Stimulated activated naive CD8-positive, alpha-beta T cell treated with anti-CD3 and anti-CD28 coated beads, Interleukin-15, Interleukin-2, amounts not matched to agents 100 ng/mL and 50 ng/mL, for 24 hours (primary cell): ENCODE measurements around the gene HOMER3.

Experiments
- H3K27ac Mint-ChIP-seq: one replicate; pipeline ENCODE4 v1.8.0; 2021; ENCODE audit warnings: mild to moderate bottlenecking, mixed read lengths
- H3K27me3 Mint-ChIP-seq: one replicate; pipeline ENCODE4 v1.8.0; 2021; ENCODE audit warnings: mixed read lengths
- H3K36me3 Mint-ChIP-seq: one replicate; pipeline ENCODE4 v1.8.0; 2021; ENCODE audit warnings: low read depth, mixed read lengths
- H3K4me1 Mint-ChIP-seq: one replicate; pipeline ENCODE4 v1.8.0; 2021; ENCODE audit warnings: low read depth, mixed read lengths
- H3K4me3 Mint-ChIP-seq: one replicate; pipeline ENCODE4 v1.8.0; 2021; ENCODE audit warnings: mild to moderate bottlenecking, mixed read lengths
- H3K9me3 Mint-ChIP-seq: one replicate; pipeline ENCODE4 v1.8.0; 2021; ENCODE audit warnings: mixed read lengths

Gene HOMER3

GRCh38 chr19:18895038-18895823 is 45.8 kb downstream of the HOMER3 start:
- H3K27ac Mint-ChIP-seq, result no peak overlapping the region

GRCh38 chr19:18894254-18895037 is 46.6 kb downstream of the HOMER3 start:
- Mint-ChIP-seq H3K27ac (no peak overlapping the region), H3K4me1 (peaks cover 9% of the 10 kb centered on the region), H3K27me3 (peaks cover 23% of the 10 kb centered on the region), H3K36me3 (no peaks in the 10 kb centered on the region), H3K4me3 (no peak overlapping the region), H3K9me3 (no peaks in the 10 kb centered on the region)

More at GRCh38 chr19:18895038-18895823, 45.8 kb downstream of the HOMER3 start:
- H3K4me3 Mint-ChIP-seq, result no peak overlapping the region
- H3K4me1 Mint-ChIP-seq, result peaks cover 9% of the 10 kb centered on the region
- peaks cover 23% of the 10 kb centered on the region for H3K27me3 Mint-ChIP-seq
- H3K36me3 Mint-ChIP-seq, result no peaks in the 10 kb centered on the region
- H3K9me3 Mint-ChIP-seq, result no peaks in the 10 kb centered on the region

GRCh38 chr19:18893587-18894253 is 47.3 kb downstream of the HOMER3 start:
- Mint-ChIP-seq H3K4me3 (no peak overlapping the region), H3K27me3 (peaks cover 26% of the 10 kb centered on the region), H3K27ac (no peak overlapping the region), H3K36me3 (no peaks in the 10 kb centered on the region), H3K4me1 (peaks cover 9% of the 10 kb centered on the region), H3K9me3 (no peaks in the 10 kb centered on the region)

GRCh38 chr19:18889949-18890745 is 50.9 kb downstream of the HOMER3 start:
- H3K9me3 Mint-ChIP-seq, result no peaks in the 10 kb centered on the region
- no peak overlapping the region for H3K27ac Mint-ChIP-seq
- H3K27me3 Mint-ChIP-seq, result peaks cover 11% of the 10 kb centered on the region
- no peaks in the 10 kb centered on the region for H3K36me3 Mint-ChIP-seq
- H3K4me3 Mint-ChIP-seq, result no peak overlapping the region
- H3K4me1 Mint-ChIP-seq, result peaks cover 3% of the 10 kb centered on the region

- Mint-ChIP-seq H3K36me3 (no peaks in the 10 kb centered on the region), H3K4me3 (no peak overlapping the region), H3K9me3 (no peaks in the 10 kb centered on the region), H3K27ac (no peak overlapping the region), H3K27me3 (peaks cover 3% of the 10 kb centered on the region), H3K4me1 (no peaks in the 10 kb centered on the region)
Observed at GRCh38 chr19:18886972-18887371, 54.0 kb downstream of the HOMER3 start.

GRCh38 chr19:18883526-18884304 is 57.3 kb downstream of the HOMER3 start:
- H3K4me3 Mint-ChIP-seq, result no peak overlapping the region
- H3K27ac Mint-ChIP-seq, result no peak overlapping the region
- H3K36me3 Mint-ChIP-seq, result no peaks in the 10 kb centered on the region
- H3K9me3 Mint-ChIP-seq, result no peaks in the 10 kb centered on the region
- H3K4me1 Mint-ChIP-seq, result no peaks in the 10 kb centered on the region
- H3K27me3 Mint-ChIP-seq, result no peaks in the 10 kb centered on the region

GRCh38 chr19:18881491-18881890 is 59.5 kb downstream of the HOMER3 start:
- no peak overlapping the region for H3K27ac Mint-ChIP-seq
- no peaks in the 10 kb centered on the region for H3K36me3 Mint-ChIP-seq
- no peaks in the 10 kb centered on the region for H3K4me1 Mint-ChIP-seq
- H3K9me3 Mint-ChIP-seq, result no peaks in the 10 kb centered on the region
- no peak overlapping the region for H3K4me3 Mint-ChIP-seq
- H3K27me3 Mint-ChIP-seq, result no peaks in the 10 kb centered on the region

GRCh38 chr19:18879579-18880373 is 61.2 kb downstream of the HOMER3 start:
- Mint-ChIP-seq H3K36me3 (no peaks in the 10 kb centered on the region), H3K9me3 (no peaks in the 10 kb centered on the region), H3K27me3 (no peaks in the 10 kb centered on the region), H3K4me1 (no peaks in the 10 kb centered on the region), H3K4me3 (no peak overlapping the region), H3K27ac (no peak overlapping the region)
